GM20000 (cell line): ENCODE results near the gene GRID2.

Experiments
- DNase-seq: peaks from one replicate; pipeline ENCODE4 v3.0.0; 2012; ENCODE audit warnings: low spot score
- CTCF ChIP-seq: IDR thresholded peaks from 2 replicates; pipeline ENCODE4 v1.5.1; 2012; ENCODE audit warnings: mild to moderate bottlenecking, control low read depth; ENCODE audit errors: extremely low read depth, missing control alignments

GRID2 gene

GRCh38 chr4:93779228-93779627 lies 1475.5 kb downstream of the GRID2 start:
- no peak for TF ChIP-seq CTCF
- DNase-seq: no peak

GRCh38 chr4:93780080-93780479 lies 1476.3 kb downstream of the GRID2 start:
- no peak for DNase-seq
- no peak for TF ChIP-seq CTCF

- no peak for TF ChIP-seq CTCF
- no peak for DNase-seq
Measured at GRCh38 chr4:93781198-93781597, 1477.4 kb downstream of the GRID2 start.

GRCh38 chr4:93786149-93786548 lies 1482.4 kb downstream of the GRID2 start:
- TF ChIP-seq CTCF: no peak
- DNase-seq: no peak

GRCh38 chr4:93788712-93789111 lies 1484.9 kb downstream of the GRID2 start:
- TF ChIP-seq CTCF: peak; percentile 1
- peak; percentile 25 for DNase-seq

- peak; percentile 63 for DNase-seq
- TF ChIP-seq CTCF: peak; percentile 86
Measured at GRCh38 chr4:93791570-93792195, 1487.9 kb downstream of the GRID2 start.

- no peak for DNase-seq
- TF ChIP-seq CTCF: no peak
Measured at GRCh38 chr4:93802045-93802444, 1498.3 kb downstream of the GRID2 start.
